ENCODE measurements around the gene TOM1L2. TPM values are rescaled to one million over a fixed set of nuclear protein-coding genes. Genes with fewer than 3 reads are reported as not detected.

Gene TOM1L2
- total RNA-seq, 1 experiment from 2014 or later: 24.1 TPM

DNA sequence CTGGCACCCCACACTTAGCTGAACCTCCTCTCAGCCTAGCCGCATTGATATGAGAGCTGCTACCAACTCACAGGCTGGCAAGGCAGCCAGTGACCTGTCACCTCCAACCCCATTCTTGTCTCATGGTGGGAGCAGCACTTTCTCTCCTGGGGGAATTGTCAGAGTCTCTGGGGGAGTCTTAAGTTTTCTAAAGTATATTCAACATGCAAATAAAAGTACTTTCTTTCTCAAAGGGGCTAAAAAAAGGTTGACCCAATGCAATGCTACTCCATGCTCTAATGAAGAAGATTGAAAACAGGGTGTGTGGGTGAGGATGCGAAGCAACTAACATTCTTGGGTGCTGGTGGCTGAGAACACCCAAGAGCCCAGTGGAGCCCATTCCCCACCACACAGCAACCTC, 82.3 kb downstream of the TOM1L2 start:
- DNase-seq (ENCODE audit: low read depth, low spot score) (no peak), ATAC-seq (no peak)
- Histone ChIP-seq H3K9me3 (ENCODE audit: control insufficient read depth in 1 of 2, insufficient read depth in 1 of 2, low read depth in 1 of 2, low read length in 2 of 2) (no peaks in the 10 kb centered on the region), H3K27ac (ENCODE audit: low read depth, low read length) (no peak overlapping the region), H3K4me2 (ENCODE audit: low read length) (no peak overlapping the region), H3K9ac (ENCODE audit: low read length) (no peak overlapping the region), H3K36me3 (ENCODE audit: control insufficient read depth in 1 of 2, insufficient read depth in 2 of 2, low read length in 2 of 2) (no peaks in the 10 kb centered on the region), H3K9me2 (ENCODE audit: insufficient read depth) (no peaks in the 10 kb centered on the region), H2AFZ (ENCODE audit: low read depth, low read length, poor library complexity, severe bottlenecking) (no peak overlapping the region), H3K79me2 (ENCODE audit: insufficient read depth, low read length) (no peaks in the 10 kb centered on the region), H3K27me3 (ENCODE audit: insufficient read depth, low read length) (no peaks in the 10 kb centered on the region), H3K4me1 (ENCODE audit: control insufficient read depth in 1 of 2, insufficient read depth in 2 of 2, low read length in 2 of 2) (peaks cover 4% of the 10 kb centered on the region in 2 experiments; a peak in 1 of 4 replicates), H4K20me1 (ENCODE audit: insufficient read depth) (no peaks in the 10 kb centered on the region), H3K4me3 (replicated peaks in 1 of 2; ENCODE audit: low read depth in 1 of 2, low read length in 2 of 2) (no peak overlapping the region)
- no TSS peak for BruUV-seq (replicated peaks)
- POLR2A ChIA-PET: no interaction called here
- intact Hi-C loops (cut with micrococcal nuclease): loop anchor here (2.0 to 5.0 kb wide), 2 partner anchors 29 to 82 kb away; partner anchors contain the start of genes DRC3 and TOM1L2
- no peak for TF ChIP-seq POLR2A (IDR thresholded peaks at IDR 0.05; ENCODE audit: borderline replicate concordance, extremely low read depth, insufficient read depth, insufficient read length)
- no peak for TF ChIP-seq YY1 (IDR thresholded peaks at IDR 0.05; ENCODE audit: extremely low read depth, insufficient replicate concordance, low read depth, low read length)
- no peak for TF ChIP-seq SP1 (IDR thresholded peaks at IDR 0.05; ENCODE audit: low read depth)
- TF ChIP-seq SIN3A (IDR thresholded peaks at IDR 0.05; ENCODE audit: low read depth): no peak
- no peak for TF ChIP-seq ELF1 (IDR thresholded peaks at IDR 0.05; ENCODE audit: borderline replicate concordance, low read depth)
- TF ChIP-seq ZNF274 (IDR thresholded peaks at IDR 0.05; ENCODE audit: low read depth, low read length): no peak
- no peak for TF ChIP-seq ZFX (IDR thresholded peaks at IDR 0.05)
- TF ChIP-seq EZH2 (IDR thresholded peaks at IDR 0.05): no peak
- TF ChIP-seq EGR1 (IDR thresholded peaks at IDR 0.05; ENCODE audit: low read depth): no peak
- TF ChIP-seq CBX3 (IDR thresholded peaks at IDR 0.05; ENCODE audit: low read depth): no peak
- no peak for TF ChIP-seq ZBTB33 (IDR thresholded peaks at IDR 0.05; ENCODE audit: extremely low read depth, insufficient replicate concordance, low read length)
- TF ChIP-seq, protein P1, sequence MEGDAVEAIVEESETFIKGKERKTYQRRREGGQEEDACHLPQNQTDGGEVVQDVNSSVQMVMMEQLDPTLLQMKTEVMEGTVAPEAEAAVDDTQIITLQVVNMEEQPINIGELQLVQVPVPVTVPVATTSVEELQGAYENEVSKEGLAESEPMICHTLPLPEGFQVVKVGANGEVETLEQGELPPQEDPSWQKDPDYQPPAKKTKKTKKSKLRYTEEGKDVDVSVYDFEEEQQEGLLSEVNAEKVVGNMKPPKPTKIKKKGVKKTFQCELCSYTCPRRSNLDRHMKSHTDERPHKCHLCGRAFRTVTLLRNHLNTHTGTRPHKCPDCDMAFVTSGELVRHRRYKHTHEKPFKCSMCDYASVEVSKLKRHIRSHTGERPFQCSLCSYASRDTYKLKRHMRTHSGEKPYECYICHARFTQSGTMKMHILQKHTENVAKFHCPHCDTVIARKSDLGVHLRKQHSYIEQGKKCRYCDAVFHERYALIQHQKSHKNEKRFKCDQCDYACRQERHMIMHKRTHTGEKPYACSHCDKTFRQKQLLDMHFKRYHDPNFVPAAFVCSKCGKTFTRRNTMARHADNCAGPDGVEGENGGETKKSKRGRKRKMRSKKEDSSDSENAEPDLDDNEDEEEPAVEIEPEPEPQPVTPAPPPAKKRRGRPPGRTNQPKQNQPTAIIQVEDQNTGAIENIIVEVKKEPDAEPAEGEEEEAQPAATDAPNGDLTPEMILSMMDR (IDR thresholded peaks at IDR 0.05 in 2 of 3, conservative IDR thresholded peaks at IDR 0.05 in 1 of 3; ENCODE audit: borderline replicate concordance in 1 of 3, insufficient read depth in 1 of 3, low read depth in 2 of 3, low read length in 2 of 3): no peak
- no peak for TF ChIP-seq SRF (IDR thresholded peaks at IDR 0.05; ENCODE audit: low read depth)
- TF ChIP-seq JUND (IDR thresholded peaks at IDR 0.05): no peak
- TF ChIP-seq POLR2AphosphoS5 (IDR thresholded peaks at IDR 0.05; ENCODE audit: low read depth, low read length): no peak
- TF ChIP-seq RAD21 (IDR thresholded peaks at IDR 0.05; ENCODE audit: low read depth): no peak
- RAD21 ChIA-PET (ENCODE audit: low non-redundant PET in 1 of 2, low total read pairs in 2 of 2, uncharacterized antibody in 2 of 2, unreplicated experiment in 2 of 2): interaction anchor here (0.7 to 1.0 kb wide), 2 partner anchors 11 to 143 kb away, joined by 3 read pairs; no protein-coding TSS in a partner anchor
- CTCF ChIA-PET: interaction anchor here (2.4 to 4.1 kb wide), 2 partner anchors 29 to 143 kb away, joined by 26 to 59 read pairs; no protein-coding TSS in a partner anchor
